MCF 10A (cell line): ENCODE data around the gene PLEKHJ1. TPM values are rescaled to one million over a fixed set of nuclear protein-coding genes. Genes with fewer than 3 reads are reported as not detected.

Source experiments
- BruUV-seq: library from RNA; stranded (reverse); fragments of 400-500 nt; replicated peaks from 2 replicates; lab custom pipeline; 2021; lab: Mats Ljungman, UMichigan
- CTCF ChIA-PET: fragments of 300-600 bp; sonication (Branson Sonifier 250); formaldehyde crosslinking; extraction: SDS; loops from one replicate; lab custom pipeline; 2021; ENCODE audit warnings: antibody characterized with exemption, inconsistent platforms; lab: Yijun Ruan, JAX
- POLR2A ChIA-PET: fragments of 300-600, 350-650 bp; sonication (Branson Sonifier 250); formaldehyde crosslinking; extraction: SDS; loops from one replicate; lab custom pipeline; 2020; ENCODE audit warnings: antibody characterized with exemption, inconsistent platforms; lab: Yijun Ruan, JAX
- DNase-seq: peaks from one replicate; pipeline ENCODE4 v3.0.0-alpha.2; 2018; ENCODE audit not compliant: unreplicated experiment
- H3K27ac Mint-ChIP-seq: one replicate; pipeline ENCODE4 v1.8.0; 2022; ENCODE audit warnings: mild to moderate bottlenecking, low read depth, mixed read lengths; ENCODE audit not compliant: unreplicated experiment
- H3K27me3 Mint-ChIP-seq: one replicate; pipeline ENCODE4 v1.8.0; 2022; ENCODE audit warnings: mixed read lengths; ENCODE audit not compliant: insufficient read depth, unreplicated experiment
- H3K36me3 Mint-ChIP-seq: one replicate; pipeline ENCODE4 v1.8.0; 2022; ENCODE audit warnings: mild to moderate bottlenecking, moderate library complexity, mixed read lengths; ENCODE audit not compliant: insufficient read depth, unreplicated experiment
- H3K4me1 Mint-ChIP-seq: one replicate; pipeline ENCODE4 v1.8.0; 2022; ENCODE audit warnings: mixed read lengths; ENCODE audit not compliant: insufficient read depth, unreplicated experiment
- H3K4me3 Mint-ChIP-seq: one replicate; pipeline ENCODE4 v1.8.0; 2022; ENCODE audit warnings: mild to moderate bottlenecking, moderate library complexity, mixed read lengths; ENCODE audit not compliant: unreplicated experiment
- H3K9me3 Mint-ChIP-seq: one replicate; pipeline ENCODE4 v1.8.0; 2022; ENCODE audit warnings: mixed read lengths; ENCODE audit not compliant: unreplicated experiment
- CTCF ChIP-seq: fragments of 200-600 bp; IDR thresholded peaks from one replicate; pipeline ENCODE4 v1.8.0; 2022; ENCODE audit warnings: antibody characterized with exemption, mild to moderate bottlenecking; ENCODE audit not compliant: unreplicated experiment
- intact Hi-C: fragments of 100-400 bp; cut with micrococcal nuclease; formaldehyde crosslinking; loops from 2 replicates; pipeline ENCODE4 v1.14.1; 2022
- total RNA-seq: library from RNA; stranded (reverse); gene quantifications from 2 replicates; pipeline ENCODE4 v1.2.3, GENCODE V29; 2022

The PLEKHJ1 gene
- total RNA-seq, 1 experiment from 2014 or later = 54.1 TPM

- peaks cover 13% of the 10 kb centered on the region for H3K4me1 Mint-ChIP-seq
- no peak for TF ChIP-seq CTCF
- no peaks in the 10 kb centered on the region for H3K9me3 Mint-ChIP-seq
- intact Hi-C loops = loop anchor here (1.0 to 5.0 kb wide), 5 partner anchors 38 to 377 kb away; no protein-coding TSS in a partner anchor
- H3K36me3 Mint-ChIP-seq = peaks cover 42% of the 10 kb centered on the region
- ChIA-PET POLR2A (interaction anchor here (0.7 to 1.5 kb wide), 14 partner anchors 10 to 385 kb away, joined by 3 to 8 read pairs (median 4); partner anchors contain the start of genes AP3D1 and TIMM13), CTCF (interaction anchor here (0.5 to 1.4 kb wide), 13 partner anchors 11 to 201 kb away, joined by 3 to 9 read pairs (median 3); partner anchors contain the start of gene AP3D1)
- peak overlapping the region; percentile 87 for H3K27ac Mint-ChIP-seq
- DNase-seq = no peak
- H3K27me3 Mint-ChIP-seq = no peaks in the 10 kb centered on the region
- peak overlapping the region; percentile 86 for H3K4me3 Mint-ChIP-seq
- BruUV-seq = no TSS peak
Observed at GRCh38 chr19:2235381-2236063, 607 bp downstream of the PLEKHJ1 start.

GRCh38 chr19:2234996-2235380, 1.1 kb downstream of the PLEKHJ1 start:
- Mint-ChIP-seq H3K4me1 (peaks cover 8% of the 10 kb centered on the region), H3K36me3 (peaks cover 41% of the 10 kb centered on the region), H3K27me3 (no peaks in the 10 kb centered on the region), H3K27ac (peak overlapping the region; percentile 87), H3K4me3 (peak overlapping the region; percentile 86), H3K9me3 (no peaks in the 10 kb centered on the region)
- CTCF ChIA-PET = interaction anchor here (0.6 to 1.4 kb wide), 9 partner anchors 11 to 1737 kb away, joined by 3 to 9 read pairs (median 3); partner anchors contain the start of gene AP3D1
- intact Hi-C loops = loop anchor here (1.0 to 5.0 kb wide), 3 partner anchors 79 to 377 kb away; no protein-coding TSS in a partner anchor
- DNase-seq = peak; percentile 33
- no peak for TF ChIP-seq CTCF
- POLR2A ChIA-PET = interaction anchor here (0.8 to 1.5 kb wide), 8 partner anchors 9 to 360 kb away, joined by 3 to 7 read pairs (median 4); partner anchors contain the start of genes AP3D1 and DOT1L
- no TSS peak for BruUV-seq

GRCh38 chr19:2233601-2234280, 2.4 kb downstream of the PLEKHJ1 start:
- peaks cover 46% of the 10 kb centered on the region for H3K36me3 Mint-ChIP-seq
- CTCF ChIA-PET = interaction anchor here (0.5 to 0.8 kb wide), 4 partner anchors 21 to 230 kb away, joined by 3 to 6 read pairs (median 3); no protein-coding TSS in a partner anchor
- intact Hi-C loops = no loop called here

More at GRCh38 chr19:2233601-2234280, 2.4 kb downstream of the PLEKHJ1 start:
- no peak for DNase-seq
- TF ChIP-seq CTCF = no peak
- Mint-ChIP-seq H3K4me1 (peaks cover 3% of the 10 kb centered on the region), H3K4me3 (no peak overlapping the region), H3K9me3 (no peaks in the 10 kb centered on the region), H3K27me3 (no peaks in the 10 kb centered on the region), H3K27ac (no peak overlapping the region)
- no TSS peak for BruUV-seq
- POLR2A ChIA-PET = interaction anchor here (0.8 to 1.1 kb wide), 3 partner anchors 36 to 79 kb away, joined by 3 to 4 read pairs (median 3); partner anchors contain the start of gene DOT1L
